Right renal pelvis (tissue), 4 donors: ENCODE measurements around the gene CRAMP1. TPM values are rescaled to one million over a fixed set of nuclear protein-coding genes. Genes with fewer than 3 reads are reported as not detected.

ENCODE experiments used
- DNase-seq, 4 donors: peaks; one replicate each; pipeline ENCODE4 v3.0.0-alpha.2; 2013; ENCODE audit warnings: low read depth in 4 of 4, low spot score in 3 of 4, missing footprints in 1 of 4
- polyA plus RNA-seq, 4 donors: library from polyadenylated mRNA; unstranded; fragments of 120-200 nt; gene quantifications; one replicate each; pipeline ENCODE4 v1.2.1, GENCODE V29; 2013; ENCODE audit not compliant: insufficient read length in 4 of 4

CRAMP1 gene
- polyA plus RNA-seq, 4 donors = 16.8 to 21.2 (median 19.0) TPM

DNA sequence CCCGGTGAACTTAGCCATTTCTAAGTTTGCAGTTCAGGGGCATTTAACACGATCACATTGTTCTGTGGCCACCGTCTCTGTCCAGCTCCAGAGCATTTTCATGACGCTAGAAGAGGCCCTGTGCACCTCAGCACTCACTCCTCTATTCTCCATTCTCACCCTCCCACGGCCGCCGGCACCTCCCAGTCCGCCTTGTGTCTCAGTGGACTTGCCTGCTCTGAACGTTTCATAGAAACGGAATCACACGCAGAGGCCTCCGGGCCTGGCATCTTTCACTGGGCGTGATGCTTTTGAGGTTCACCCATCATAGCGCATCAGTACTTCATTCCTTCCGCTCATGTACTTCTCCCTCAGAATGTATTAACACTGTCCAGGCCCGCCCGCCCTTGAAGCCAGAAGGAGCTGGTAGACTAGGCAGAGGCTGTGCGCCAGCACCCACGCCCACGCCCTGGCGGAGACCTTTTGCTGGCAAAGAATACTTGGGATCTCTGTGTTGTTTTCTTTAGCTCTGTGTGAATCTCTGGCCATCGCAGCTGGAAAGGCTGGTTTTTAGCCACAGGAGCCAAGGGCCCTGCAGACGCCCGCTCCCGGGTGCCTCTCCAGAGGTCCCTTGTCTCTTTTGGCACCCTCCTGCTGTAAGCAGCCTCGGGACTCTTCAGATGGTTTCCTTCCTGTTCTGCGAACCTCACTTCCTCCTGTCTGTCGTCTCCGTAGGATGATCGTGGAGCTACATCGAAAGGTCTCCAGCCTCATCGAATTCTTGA is 42.5 kb downstream of the CRAMP1 start:
- DNase-seq = no peak

DNA sequence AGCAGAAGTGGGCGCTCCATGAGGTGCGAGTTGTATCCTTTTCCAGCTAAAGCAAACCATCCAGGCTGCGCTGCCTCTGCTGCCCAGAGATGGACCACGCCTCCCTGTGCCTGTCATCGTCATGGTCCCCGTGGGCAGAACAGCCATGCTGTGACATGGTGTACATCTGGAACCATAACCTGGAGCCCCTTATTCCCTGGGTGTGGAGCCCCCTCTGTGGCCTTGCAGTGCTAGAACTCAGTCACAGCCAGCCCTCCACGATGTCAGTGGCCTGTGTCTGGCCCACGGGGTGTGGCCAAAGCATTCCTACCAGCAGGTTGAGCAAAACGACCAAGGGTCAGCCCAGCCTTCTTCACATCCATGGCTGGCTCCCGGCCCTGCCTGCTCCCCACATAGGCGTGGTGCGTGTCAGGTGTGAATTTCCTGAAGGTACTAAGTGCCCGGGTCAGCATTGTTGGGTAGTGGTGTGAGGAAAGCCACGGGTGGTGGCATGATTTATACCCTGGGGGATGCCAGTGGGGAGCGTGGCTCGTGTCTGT is 43.2 kb downstream of the CRAMP1 start:
- no peak for DNase-seq

DNA sequence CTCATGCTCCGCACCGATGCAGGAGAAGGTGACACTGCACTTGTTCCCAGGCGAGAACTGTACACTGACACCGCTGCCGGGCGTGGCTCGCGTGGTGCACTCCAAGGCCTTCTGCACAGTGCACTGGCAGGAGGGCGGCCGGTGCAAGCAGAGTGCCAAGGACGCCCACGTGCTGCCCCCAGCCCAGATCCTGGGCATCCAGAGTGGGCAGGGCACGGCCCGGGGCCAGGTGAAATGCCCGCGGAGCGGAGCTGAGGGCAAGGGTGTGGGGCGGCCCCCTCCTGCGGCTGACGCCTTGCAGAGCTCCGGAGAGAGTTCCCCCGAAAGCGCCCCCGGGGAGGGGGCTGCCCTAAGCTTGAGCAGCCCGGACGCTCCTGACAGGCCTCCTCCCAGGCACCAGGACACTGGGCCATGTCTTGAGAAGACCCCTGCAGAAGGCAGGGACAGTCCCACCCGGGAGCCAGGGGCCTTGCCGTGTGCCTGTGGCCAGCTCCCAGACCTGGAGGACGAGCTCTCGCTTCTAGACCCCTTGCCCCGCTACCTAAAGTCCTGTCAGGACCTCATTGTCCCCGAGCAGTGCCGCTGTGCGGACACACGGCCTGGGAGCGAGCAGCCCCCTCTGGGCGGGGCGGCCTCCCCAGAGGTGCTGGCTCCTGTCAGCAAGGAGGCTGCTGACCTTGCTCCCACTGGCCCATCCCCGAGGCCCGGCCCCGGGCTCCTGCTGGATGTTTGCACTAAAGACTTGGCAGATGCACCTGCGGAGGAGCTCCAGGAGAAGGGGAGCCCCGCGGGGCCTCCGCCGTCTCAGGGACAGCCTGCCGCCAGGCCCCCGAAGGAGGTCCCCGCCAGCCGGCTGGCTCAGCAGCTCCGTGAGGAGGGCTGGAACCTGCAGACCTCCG is 44.0 kb downstream of the CRAMP1 start:
- no peak for DNase-seq

DNA sequence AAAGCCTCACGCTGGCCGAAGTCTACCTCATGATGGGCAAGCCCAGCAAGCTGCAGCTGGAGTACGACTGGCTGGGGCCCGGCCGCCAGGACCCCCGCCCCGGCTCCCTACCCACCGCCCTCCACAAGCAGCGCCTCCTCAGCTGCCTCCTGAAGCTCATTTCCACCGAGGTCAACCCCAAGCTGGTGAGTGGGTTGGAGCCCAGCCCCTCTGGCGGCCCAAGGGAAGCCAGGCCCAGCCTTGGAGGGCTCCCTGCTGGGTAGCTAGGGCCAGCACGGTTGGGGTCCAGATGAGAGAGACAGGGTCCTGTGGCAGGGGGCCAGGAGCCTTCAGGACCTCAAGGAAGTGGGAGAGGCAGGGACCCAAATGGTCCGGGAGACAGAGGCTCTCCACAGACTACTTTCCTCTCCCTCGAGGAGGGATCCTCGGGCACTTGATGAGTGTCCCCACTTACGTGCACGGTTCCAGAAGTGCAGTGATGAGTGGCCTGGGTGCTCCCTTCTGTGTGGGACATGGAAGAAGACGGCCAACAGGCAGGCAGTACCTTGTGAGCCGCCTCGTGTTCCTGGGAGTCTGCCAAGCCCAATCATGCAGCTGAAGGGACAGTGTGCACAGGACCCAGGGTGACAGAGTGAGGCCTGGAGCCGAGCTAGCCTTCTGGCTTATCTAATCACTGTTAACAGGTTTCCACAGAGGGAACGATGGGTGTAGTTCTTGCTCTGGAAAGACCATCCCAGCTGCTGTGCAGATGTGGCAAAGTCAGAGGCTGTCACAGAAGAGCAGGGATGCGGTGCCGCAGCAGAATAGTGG is 44.9 kb downstream of the CRAMP1 start:
- no peak for DNase-seq

DNA sequence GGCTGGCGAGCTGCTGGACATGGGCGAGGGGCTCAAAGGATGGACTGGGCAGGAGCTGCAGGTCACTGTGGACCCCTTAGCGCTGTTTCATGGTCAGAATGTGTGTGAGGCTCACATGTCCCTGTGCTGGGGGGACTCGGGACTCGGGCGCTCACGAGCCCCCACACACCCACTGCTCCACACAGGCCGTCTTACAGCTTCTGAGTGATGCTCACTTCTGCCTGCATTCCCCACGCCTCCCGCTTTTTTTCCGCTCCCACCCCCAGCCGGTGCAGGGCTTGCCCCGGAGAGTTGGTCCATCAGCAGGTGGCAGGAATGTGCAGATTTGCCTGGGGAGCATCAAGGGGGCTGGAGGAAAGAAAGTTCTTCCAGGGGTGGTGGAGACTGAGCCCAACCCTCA is 45.7 kb downstream of the CRAMP1 start:
- DNase-seq = no peak

DNA sequence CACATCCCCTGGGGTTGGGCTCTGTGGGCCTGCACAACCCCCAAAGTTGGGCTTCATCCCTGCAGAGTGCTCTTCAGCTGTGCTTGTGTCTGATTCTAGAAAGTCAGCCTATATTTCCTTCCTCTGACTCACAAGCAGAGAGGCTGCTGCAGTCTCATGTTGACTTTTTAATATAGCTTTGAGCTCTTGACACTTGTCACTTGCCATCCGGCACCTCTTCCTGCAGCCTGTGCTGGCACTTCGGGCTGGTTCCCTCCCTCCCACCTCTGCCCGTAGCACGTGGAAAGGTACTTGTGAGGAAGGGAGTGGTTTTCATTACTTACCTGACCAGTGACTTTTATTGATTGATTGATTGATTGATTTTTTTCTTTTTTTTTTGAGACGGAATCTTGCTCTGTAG is 46.9 kb downstream of the CRAMP1 start:
- DNase-seq = no peak

DNA sequence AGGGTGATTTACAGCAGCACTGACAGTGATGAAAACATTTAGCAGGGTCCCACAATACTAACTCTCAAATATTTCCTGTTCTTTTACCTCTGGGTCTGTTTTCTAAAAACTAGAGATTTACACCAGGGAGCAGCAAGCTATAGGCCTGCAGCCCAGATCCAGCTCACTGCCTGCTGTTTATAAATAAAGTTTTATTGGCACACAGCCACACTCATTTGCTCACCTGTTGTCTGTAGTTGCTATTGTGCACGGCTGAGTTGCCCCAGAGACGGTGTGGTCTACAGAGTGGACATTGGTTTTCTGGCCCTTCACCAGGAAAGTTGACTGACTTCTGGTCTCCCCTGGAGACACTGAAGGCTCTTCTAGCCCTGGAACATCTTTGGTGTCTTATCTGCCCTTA is 49.7 kb downstream of the CRAMP1 start:
- DNase-seq = no peak

DNA sequence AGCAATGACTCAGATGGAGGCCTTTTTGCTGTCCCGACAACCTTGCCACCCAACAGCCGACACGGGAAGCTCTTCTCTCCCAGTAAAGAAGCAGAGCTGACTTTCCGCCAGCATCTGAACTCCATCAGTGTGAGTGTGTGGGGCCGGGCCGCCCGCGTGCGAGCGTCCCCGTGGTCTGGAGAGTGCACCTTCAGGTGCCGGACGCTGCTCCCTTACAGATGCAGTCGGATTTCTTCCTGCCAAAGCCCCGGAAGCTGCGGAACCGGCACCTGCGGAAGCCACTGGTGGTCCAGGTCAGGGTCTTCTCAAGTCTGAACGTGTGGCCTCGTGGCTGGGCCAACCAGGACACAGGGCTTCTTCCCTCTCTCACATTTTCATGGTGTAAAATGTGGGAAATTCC is 50.4 kb downstream of the CRAMP1 start:
- no peak for DNase-seq

DNA sequence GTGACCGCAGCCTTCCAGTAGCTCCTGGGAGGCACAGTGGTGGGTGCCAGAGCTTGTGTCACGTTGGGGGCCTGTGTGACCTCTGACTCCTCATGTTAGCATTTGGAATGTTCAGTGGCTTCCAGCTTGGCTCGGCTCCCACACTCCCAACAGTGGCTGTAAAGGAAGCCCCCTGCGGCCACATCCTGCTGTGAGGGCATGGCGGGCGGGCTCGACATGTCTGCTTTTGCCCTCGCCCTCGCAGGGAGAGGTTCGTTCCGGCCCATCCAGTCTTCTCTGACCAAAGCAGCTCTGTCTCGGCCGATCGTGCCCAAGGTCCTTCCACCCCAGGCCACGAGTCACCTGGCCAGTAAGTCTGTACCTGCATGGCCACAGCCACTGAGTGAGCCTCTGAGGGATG is 53.7 kb downstream of the CRAMP1 start:
- no peak for DNase-seq

DNA sequence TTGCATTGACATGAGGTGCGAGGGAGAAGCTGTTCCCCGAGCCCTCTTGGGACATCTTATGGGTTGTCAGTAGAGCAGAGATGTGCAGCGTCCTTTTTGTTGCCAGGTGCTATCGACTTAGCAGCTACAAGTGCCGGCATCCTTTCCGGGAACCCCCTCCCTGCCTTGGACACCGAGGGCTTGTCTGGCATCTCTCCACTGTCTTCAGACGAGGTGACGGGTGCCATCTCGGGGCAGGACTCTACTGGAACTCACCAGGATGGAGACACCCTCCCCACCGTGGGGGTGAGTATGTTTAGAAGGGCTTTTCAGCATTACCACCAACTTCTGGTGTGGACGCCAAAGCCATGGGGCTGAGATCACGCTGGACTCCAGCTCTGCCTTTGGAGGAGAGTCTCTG is 54.2 kb downstream of the CRAMP1 start:
- DNase-seq = no peak

DNA sequence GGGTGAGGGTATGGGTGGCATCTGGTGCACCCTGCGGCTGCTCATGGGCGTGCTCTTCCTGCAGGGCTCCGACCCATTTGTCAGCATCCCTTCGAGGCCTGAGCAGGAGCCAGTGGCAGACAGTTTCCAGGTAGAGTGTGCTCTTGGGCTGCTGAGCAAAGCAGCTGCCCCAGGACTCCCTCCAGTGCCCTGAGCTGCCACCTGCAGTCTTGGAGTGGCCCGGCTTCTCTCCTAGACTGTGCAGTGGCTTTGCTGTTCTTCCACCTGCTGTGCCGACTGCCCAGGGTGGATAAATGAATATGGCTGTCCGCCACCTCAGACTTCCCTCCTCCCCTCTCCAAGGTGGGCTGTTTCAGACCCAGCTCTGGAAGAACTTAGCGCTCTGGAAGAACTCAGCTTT is 55.1 kb downstream of the CRAMP1 start:
- DNase-seq = no peak

DNA sequence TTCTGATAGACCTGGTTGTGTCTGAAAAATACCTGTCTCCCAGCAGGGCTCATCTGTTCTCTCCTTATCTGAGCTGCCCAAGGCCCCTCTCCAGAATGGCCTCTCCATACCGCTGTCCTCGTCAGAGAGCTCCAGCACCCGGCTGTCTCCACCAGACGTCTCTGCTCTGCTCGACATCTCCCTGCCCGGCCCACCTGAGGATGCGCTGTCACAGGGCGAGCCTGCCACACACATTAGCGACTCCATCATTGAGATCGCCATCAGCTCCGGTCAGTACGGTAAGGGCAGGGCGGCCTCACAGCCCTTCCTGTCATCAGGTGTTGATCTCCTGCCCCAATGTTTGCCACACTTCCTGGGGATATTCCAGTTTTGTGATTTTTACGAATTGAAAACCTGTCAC is 55.8 kb downstream of the CRAMP1 start:
- DNase-seq = no peak

DNA sequence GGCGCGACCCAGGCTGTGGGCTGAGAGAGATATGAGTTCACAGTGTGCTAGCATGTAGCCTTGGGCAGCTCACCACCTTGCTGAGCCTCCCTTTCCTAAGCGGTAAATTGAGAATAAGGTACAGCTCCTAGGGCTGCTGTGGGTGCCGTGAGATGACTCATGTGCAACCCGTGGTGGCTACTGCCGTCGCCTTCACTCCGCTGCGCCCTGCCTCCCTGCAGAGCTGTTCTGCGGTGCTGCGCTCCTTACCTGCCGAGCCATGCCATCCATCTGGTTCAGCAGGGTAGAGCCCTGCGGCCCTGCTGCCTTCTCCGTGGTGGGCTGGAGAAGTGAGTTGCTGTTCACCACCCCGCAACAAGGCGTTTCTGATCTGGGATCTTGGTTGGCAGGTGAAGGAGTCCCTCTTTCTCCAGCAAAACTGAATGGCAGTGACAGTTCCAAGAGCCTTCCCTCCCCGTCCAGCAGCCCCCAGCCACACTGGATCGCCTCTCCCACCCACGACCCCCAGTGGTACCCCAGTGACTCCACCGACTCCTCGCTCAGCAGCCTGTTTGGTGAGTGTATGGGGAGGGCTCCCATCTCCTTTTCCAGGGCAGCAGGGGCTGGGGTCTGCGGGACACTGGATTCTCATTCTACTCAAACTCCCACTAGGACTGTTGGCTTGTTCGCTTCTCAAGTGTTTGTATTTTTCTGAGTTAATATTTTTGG is 56.6 kb downstream of the CRAMP1 start:
- DNase-seq = no peak

DNA sequence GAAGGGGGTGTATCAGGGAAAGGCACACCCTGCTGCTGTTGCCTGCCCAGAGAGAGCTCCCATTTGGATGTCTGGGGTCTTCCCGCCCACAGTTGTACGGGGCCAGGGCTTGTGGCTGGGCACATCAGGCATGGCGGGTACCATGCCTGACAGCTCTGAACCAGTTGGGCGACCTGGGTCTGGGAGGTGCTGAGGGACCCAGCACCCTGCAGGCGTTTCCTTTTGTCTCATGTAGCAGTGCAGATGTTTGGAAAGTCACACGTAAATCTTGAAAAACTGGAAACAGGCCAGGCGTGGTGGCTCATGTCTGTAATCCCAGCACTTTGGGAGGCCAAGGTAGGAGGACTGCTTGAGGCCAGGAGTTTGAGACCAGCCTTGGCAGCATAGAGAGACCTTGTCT is 57.5 kb downstream of the CRAMP1 start:
- DNase-seq = no peak

DNA sequence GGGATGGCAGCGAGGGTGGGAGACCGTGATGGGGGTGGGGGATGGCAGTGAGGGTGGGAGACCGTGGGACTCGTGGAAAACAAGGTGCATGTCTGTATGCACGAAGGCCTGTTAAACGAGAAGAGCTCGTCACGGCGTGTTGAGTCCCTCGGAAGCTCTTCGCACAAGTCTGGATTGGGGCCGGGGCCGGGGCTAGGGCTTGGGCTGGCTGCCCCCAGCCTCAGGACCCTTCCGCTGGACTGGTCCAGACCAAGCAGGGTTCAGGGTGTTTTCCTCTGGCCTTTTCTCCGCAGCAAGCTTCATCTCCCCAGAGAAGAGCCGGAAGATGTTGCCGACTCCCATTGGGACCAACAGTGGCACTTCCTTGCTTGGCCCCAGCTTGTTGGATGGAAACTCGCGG is 58.2 kb downstream of the CRAMP1 start:
- DNase-seq = no peak

DNA sequence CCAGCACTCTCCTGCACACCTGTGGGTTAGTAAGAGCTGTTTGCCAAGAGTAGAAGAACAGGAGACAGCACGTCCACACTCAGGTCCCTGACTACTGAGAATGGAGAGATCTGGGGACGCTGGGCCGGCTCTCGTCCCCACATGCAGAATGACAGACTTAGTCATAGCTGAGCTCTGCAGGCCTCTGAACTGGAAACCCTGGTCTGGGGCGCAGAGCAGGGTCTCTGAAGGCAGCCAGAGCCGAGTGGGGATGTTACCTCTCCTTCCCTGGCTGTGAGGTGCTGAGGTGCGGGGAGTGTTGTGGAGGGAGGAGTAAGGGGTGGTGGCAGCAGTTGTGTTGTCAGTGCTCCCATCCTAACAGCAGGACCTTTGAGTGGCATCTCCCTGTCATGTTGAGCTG is 58.7 kb downstream of the CRAMP1 start:
- no peak for DNase-seq

DNA sequence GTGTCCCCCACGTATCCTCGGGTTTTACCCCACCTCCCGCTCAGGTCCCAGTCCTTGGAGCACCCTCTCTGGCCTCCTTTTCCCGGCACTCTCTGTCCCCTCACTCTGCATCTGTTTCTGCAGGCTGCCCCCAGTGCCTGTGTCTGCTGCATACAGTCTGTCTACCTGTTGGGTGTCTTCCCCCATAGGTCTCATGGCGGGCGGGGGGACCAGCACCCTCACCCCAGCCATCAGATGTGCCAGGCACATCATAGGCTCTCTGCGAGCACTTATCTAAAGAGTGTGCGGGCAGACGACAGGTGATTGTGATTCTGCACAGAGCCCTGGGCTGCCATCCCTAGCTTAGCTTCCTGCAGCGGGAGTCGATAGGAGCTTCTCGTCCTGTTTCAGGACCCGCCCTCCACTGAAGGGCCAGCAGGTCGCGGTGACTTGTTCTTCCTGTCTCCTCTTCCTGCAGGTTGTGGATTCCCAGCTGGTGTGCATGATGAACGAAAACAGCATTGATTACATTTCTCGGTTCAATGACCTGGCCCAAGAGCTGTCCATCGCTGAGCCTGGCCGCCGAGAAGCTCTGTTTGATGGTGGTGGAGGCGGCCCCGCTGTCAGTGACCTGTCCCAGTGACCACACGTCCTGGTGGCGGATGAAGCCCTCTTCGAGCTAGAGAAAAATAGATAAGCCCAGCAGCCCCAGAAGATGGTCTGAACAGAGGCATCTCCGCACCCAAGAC is 61.4 kb downstream of the CRAMP1 start:
- no peak for DNase-seq

DNA sequence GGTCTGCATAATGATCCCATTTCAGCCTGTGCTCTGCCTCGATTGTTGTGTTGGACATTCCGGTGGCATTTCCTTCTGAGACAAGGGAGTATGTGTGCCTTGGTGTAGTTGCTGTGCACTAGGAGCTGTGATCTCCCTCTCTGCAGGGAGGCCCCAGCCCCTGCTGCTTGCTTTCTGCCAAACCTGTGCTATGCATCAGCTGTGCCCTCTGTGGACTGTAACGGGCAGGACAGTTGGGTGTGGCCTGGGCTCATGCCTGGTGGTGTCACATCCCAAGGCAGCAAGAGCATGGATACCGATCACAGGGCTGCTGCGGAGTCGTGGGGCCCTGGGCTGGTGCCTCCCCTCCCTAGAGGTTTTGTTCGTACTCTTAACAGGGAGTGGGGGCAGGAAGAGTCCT is 62.1 kb downstream of the CRAMP1 start:
- no peak for DNase-seq
